ENCODE results near the gene MRPL17.

MRPL17 gene

DNA sequence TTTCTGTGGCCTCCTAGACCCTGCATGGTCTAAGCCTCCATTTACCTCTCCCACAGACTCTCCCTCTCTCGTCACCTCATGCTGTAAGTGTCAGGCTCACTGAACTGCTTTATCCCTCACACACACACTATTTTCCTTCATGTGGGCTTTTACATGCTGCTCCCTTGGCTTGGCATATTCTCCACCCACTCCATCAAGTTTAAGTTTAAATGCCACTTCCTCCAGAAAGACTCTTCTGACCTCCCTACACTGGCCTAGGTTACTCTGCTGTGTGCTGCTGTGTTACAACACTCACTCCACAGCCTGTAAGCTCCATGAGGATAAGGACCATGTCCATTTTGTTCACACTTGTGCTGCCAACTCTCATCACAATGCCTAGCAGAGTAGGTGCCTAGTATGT, 30.0 kb downstream of the MRPL17 start:
- no peak for DNase-seq

DNA sequence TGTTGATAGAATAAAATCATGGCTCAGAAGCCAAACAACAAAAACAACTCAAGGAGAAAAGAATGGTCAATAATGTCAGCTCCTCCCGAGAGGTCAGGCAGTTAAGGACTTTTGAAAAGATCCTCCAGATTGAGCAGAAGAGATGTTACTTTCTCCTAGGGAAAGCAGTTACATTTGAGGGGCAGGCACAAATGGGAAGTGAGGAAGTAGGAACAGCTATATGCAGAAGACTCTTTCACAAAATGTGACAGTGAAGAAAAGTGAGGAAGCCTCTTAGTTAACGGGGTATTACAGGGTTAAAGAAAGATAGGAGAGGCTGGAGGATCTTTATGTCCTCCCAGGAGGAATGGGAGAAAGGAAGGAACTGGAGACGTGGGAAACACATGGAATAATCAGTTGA, 31.0 kb downstream of the MRPL17 start:
- DNase-seq, result no peak

DNA sequence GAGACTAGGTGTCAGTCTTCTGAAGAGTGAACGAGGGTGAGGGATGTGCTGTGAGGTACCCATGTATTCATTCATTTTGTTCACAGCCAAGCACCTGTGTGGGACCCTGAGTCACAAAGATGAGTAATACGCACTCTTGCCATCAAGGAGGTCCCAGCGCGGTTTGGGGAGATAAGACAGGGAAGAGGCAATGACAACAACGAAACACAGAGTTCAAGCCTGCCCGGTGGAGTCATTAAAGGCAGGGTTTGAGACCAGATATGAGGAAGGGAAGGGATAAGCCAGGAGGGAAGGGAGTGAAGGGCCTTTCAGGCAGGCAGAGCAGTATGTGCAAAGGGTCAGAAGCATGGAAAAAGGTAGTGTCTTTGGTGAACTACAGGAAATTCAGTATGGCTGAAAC, 32.2 kb downstream of the MRPL17 start:
- no peak for DNase-seq

DNA sequence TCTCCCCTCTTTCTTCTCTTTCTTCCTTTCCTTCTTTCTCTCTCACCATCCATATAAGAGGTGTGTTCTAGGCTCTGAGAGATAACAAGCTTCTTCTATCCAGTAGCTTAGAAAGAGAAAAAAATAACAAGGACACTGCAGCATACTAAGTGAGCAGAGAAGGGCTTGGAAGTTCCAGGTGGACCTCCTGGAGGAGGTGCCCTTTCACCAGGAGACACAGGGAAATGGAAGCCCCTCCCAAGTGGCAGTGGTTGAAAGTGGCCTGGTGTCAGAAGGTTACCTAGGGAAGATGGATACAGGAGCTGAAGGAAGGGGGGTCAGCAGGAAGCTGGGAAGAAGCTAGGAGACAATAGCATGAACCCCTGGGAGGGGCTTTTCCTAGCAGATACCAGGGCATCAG, 33.0 kb downstream of the MRPL17 start:
- no peak for DNase-seq

DNA sequence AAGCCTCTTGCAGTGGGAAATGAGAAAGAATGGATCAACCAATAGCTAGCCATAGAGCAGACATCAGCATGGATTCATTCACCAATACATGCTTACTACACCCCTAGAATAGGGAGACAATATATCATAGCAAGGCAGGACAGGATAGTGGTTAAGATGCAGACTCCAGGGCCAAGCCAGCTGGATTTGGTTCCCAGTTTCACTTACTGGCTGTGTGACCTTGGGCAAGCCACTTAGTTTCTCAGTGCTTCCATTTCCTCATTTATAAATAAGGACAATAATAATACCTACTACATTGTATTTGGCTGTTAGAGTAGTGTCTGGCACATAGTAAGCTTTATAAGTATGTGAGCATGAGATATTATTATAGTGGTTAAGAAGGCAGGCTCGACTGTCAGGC, 34.6 kb downstream of the MRPL17 start:
- DNase-seq, result no peak

DNA sequence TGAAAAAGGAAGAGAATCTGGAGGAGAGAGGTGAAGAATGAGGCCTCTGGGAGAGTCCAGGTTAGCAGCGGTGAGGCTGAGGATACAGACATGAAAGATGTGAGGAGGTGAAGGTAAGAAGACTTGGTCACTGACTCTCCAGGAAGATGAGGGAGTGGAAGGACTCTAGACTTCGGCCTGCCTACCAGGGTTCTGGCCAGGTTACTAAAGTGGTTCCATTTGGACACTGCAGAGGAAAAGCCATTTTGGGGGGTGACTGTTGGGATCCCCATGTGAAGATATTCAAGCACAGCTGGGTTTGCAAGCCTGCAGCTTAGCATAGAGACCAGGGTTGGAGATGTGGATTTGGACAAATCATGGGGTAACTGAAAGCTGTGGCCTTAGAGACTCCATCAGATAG, 35.3 kb downstream of the MRPL17 start:
- no peak for DNase-seq

DNA sequence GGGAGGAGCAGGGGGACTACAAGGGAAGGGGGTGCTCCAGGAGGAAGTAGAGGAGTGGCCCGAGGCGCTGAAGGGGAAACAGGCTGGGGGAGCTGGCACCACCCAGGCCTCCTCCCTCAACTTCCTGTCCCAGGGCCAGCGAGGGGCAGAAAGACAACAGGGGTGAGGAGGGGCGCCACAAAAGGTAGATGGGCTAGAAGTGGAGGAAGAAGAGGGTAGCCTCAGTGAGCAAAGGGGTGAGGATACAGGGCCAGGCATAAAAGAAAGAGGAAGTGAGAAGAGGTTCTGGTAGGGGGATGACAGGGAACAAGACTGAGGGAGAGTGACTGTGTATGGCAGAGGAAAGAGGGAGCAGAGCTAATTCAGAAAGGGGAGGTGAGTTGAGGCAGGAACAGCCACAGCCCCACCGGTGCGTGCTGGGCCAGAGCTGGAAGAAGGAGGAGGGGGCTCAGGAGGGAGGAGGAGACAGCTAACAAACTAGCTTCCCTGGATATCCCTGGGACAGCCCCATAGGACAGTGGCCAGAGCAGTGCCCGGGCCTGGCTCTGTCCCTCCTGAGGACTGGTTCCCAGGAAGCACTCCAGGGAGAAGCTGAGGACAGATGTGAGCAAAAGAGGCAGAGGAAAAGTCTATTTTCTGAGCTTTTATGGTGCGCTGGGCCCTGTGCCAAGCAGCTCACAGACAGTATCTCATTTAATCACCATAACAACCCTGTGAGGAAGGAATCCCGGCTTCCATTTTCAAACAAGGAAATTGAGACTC, 36.0 kb downstream of the MRPL17 start:
- no peak for DNase-seq

DNA sequence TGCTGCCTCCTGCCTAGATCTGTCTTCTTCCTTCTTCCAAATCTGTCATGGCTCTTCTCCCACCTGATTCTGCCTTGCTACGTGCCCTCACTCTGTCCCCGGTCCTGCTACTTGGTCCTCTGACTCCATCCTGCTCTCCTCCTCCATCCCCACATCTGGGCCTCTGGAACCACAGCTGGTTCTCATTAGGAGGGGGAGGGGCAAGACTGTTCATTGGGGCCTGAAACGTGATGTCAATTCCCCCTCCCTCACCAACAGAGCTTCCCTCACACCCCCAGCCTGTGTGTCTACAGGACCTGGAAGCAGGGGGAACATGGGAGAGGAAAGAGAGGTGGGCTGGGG, 36.6 kb downstream of the MRPL17 start:
- DNase-seq, result no peak

DNA sequence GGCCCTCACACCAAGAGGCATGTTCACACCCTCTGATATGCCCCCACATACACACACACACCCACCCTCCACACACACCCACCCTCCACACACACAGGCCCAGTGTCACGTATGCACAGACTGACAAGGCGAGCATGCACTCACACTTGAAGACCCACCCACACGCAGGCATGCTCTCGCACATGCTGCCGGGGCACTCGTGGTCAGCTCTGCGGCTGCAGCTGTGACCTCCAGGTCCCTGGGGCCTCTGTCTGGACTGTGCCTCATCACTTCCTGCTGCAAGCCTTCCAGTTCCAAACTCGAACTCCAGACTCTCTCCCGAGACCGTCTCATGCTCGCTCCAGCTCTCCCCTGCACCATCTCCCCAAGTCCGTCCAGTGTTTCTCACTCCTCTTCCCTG, 37.1 kb downstream of the MRPL17 start:
- DNase-seq, result no peak

DNA sequence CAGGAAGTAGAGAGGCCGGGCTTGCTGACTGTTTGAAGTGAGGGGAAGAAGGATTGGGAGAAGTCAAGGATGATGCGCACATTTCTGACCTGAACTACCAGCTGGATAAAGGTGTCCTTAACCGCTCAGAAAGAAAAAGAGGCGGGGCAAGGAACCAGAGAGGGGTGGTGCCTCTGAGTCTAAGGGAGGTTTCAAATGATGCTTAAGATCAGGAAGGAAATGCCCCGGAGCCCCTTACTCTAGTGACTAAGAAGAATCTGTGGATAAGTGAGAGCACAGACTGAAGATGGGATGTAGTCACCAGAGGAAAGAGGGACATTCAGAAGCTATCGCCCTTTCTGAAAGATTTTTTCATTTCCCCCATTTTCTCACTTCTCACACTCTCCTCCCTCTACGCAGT, 40.2 kb downstream of the MRPL17 start:
- no peak for DNase-seq

DNA sequence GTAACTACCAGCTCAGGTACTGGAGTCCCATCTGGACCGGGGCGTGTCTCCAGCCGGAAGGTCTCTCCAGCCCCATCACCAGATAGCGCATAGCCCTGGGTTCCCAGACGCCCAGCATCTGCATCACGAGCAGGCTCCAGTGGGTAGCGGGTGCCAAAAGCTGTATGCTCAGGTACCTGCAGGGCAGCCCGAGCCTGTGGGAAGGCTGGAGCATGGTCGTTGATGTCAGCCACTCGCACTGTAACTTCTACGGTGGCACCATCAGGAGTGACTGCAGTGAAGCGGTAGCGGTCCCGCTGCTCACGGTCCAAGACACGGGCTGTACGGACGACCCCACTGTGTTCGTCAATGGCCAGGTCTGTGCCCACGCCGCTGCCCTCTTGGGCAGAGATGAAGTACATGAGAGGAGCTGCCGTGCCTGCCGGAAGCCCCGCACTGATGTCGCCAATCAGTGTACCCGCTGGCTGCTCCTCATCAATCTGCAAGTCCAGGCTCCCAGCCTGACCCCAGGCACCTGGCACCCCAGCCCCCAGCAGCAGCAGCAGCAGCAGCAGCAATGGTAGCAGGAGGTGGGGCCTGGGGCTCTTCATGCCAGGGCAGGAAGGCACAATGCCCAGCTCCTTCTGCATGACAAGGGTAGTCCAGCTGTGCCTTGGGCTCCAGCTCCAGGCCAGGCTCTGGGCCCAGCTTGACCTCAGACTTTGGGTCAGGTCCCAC, 42.0 kb downstream of the MRPL17 start:
- DNase-seq, result no peak

DNA sequence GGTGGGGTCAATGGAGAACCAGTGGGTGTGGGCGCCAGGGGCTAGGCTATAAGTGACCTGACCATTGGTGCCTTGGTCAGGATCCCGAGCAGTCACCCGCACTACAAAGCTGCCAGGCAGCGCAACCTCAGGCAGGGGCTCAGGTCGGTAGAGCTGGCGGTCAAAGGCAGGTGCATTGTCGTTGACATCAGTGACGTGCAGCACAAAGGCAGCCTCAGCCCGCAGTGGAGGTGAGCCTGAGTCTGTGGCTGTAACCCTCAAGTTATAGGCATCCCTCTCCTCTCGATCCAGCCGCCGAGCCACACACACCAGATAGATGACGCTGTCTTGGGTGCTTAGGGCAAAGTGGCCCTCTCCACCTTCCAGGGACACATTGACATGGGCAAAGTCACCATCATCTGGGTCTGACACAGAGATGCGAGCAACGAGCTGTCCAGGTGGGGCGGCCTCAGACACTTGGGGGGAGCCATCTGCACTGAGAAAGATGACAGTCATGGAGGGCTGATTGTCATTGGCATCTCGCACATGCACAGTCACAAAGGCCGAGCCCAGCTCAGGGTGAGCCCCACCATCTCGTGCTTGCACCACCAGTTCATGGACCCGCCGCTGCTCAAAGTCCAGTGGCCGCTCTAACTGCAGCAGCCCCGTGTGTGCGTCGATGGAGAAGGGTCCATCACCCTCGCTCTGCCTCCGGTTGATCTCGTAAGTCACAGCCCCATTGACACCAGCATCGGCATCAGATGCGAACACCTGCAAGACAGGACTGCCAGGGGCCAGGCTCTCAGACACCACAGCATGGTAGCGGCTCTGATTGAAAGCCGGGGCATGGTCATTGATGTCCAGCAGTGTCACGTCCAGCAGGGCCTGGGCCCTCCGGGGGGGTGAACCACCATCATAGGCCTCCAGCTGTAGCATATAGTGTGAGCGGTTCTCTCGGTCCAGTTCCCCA, 42.8 kb downstream of the MRPL17 start:
- DNase-seq, result no peak

DNA sequence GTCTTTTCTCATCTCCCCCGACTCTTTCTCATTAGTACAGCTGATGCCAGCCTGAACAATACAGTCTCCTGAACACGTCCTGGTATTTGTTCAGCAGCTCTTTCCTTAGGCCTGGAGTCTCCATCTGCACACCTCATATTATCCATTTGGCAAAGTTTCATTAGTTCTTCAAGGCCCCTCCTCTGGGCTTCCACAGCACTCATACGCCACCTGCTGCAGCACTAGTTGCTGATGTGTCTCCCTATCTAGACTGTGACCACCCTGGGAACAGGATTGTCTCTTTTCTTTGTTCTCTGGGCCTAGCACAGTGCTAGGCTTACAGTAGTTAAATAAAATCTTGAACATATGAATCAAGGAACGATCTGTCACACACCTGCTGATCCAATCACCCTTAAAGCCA, 44.7 kb downstream of the MRPL17 start:
- DNase-seq, result no peak

DNA sequence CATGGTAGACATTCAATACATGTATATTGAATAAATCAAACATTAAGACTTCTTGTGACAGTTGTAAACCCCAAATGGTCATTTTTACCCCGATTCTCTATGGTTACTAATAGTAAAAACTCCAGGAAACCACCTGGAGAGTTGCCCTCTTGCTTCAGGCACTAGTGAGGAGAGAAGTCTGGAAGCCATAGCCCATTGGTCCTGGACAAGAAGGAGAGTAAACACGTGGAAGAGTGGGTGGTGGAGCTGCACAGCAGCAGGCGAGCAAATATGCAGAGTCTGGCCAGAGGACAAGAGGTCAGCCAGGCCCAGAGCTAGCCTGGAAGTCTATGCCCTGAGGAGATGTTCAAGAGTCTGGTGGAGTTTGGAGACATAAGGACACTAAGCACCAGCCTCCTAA, 45.3 kb downstream of the MRPL17 start:
- DNase-seq, result no peak

DNA sequence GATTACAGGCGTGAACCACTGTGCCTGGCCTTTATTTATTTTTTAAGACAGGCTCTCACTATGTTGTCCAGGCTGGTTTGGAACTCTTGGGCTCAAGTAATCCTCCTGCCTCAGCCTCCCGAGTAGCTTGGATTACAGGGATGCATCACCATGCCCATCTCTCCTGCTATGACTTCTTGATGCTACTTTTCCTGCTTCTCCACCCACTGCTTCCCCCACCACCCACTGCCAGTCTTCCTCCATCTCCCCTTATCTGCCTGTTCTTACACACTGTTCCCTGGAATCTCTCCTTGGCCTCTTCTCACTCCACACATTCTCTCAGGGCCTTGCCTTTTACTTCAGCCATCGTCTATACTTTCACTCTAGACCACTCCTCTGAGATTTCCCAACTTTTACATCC, 46.7 kb downstream of the MRPL17 start:
- no peak for DNase-seq

DNA sequence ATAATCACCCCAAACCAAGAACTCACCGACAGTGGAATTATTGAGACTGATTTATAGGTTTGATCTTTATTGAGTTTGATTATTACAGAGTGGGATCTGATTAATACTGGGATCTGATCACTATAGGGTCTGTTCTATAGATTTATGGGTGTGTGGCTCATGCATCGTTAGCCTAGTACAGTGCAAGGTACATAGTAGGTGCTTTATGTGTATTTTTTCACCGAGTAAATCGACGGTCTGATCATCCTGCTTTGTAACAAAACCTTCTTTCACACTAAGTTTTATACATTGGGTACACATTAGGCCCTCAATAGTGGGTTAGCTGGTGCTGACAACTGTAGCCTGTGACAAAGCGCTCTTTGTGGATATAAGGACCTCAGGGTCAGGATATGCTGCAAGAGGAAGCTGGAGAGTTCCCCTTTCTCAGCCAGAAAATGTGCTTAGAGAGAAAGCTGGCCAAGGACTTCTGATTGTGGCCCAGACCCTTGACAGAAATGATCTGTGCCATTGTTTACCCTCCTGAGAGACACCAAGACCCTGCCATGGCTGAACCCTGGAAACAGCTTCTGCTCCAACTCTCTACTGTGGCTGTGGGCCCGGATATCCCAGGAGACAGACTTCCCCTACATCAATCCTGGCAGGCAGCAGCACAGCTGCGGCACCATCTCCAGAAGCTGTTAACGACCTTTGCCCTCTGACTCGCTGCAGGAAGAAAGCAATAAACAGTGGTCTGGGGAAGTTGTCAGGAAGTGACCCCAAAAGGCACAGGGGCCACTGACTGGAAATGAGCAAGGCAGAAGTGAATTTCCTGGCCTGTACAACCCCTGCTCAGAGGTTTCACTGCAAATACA, 47.8 kb downstream of the MRPL17 start:
- no peak for DNase-seq

DNA sequence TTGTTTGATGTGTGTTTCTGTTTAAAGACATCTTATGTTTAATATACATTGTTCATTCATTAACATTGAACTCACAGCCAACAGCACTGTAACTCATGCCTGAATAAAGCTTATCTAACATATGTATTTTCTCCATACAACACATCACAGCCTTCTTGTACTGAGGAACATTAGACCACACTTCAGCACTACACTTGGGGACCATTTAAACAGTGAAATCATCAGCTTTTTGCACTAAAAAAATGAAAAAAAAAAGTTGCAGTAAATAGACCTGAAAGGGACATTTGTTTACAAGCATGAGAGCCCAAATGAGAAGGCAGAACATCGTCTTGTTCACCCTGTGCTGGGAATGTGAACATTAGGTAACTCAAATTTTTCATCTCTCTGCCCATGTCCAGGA, 48.6 kb downstream of the MRPL17 start:
- no peak for DNase-seq

DNA sequence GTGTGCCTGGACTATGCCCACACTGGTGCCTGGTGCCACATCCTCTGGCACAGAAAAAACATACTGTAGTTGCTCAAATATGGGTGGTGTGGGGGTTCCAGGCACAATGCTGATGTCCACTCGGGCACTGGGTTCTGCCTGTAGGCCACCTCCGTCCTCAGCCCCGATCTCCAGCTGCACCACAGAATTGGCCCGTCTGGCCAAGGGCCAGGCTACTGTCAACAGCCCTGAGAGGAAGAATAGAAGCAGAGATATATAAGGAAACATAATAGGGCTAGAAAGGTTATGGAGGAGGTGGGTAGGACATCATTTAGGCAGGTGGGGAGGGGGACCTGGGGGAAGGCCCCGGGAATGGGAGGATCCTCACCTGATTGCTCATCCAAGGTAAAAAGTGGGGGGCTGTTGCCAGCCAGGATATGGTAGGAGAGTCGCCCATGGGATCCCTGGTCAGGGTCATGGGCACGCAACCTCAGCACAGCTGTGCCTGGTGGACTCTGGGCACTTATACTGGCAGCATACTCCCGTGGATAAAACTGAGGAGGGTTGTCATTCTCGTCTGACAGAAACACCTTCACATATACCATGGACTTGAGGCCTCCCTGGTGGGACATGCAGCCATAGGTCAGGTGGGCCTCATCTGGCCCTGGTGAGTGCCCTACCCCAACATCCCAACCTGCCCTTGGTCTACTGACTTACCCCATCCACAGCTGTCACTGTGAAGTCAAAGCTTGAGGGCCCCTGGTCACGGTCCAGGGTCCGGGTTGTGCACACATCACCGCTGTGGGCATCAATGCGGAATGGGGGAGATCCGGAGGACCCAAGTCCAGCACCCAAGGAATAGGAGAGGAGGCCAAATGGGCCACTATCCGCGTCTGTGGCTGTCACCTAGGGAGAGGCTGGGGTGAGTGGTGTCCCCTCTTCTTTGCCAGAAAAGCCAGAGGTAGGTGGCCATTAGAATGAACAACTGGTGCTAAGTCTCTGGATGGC, 49.4 kb downstream of the MRPL17 start:
- DNase-seq, result no peak

DNA sequence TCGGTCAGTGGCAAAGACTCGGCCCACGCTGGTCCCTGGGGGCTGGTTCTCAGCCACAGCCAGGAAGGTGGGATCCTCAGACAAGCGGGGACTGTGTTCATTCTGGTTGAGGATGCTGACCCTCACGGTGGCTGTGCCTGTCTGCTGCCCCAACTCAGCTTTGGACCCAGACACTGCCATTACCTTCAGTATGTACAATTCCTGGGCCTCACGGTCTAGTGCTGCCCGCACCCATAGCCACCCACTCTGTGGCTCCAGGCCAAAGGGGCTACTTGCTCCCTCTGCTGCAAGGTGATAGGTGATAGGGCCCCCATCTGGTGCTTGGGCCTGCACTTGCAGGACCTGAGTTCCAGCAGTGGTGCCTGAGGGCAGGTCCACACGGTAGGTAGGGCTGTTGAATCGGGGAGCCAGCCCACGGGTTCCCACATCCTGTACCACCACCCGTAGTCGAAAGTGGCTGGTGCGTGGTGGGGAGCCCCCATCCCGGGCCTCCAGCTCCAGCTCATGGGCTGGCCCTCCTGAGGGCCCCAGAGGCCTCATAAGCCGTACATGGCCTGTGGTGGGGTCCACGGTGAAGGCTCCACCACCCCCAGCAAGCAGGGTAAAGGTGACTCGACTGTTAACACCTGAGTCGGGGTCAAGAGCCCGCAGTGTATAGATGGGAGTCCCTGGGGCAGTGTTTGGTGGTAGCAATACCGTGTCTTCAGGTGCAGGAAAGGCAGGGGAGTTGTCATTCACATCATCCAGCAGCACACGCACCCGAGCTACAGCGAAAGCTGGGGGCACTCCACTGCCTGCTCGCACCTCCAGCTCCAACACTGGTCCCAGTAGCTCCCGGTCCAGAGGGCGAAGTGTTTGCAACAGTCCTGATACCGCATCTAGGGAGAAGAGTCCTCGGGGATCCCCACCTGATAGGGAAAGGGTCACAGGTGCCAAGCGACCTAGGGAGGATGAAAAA, 50.7 kb downstream of the MRPL17 start:
- no peak for DNase-seq

DNA sequence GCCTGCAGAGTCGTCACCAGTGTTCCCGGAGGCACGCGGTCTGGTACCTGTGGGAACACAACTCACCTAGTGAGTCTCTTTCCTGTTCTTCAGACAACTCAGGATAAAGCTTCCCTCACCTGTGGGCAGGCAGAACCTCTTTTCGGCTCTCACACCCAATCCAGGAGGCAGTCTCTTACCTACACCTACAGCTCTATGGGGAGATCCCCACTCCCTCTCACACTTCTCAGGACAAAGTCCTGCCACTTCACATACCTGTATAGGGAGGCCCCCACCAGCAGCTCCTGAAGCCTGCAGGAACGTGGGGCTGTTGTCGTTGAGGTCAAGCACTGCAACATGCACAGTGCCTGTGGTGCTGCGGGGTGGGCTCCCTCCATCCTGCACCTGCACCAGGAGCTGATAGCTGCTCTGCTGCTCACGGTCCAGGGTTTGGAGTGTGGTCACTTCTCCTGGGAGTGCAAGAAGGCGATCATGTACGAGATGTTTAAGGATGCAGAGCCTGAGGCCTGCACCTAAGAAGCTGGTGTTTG, 51.7 kb downstream of the MRPL17 start:
- DNase-seq, result no peak

Data from NCI-H748 treated with DMSO at 0.1 percent for 48 hours (cell line).